Choroid plexus epithelial cell (primary cell): ENCODE data around the gene GMEB1.
"Not testable (repeated sequence)": the region's sequence is repeated elsewhere in the genome, so short reads cannot be mapped to it uniquely, and the experiment has no call there.

Experiments used
- DNase-seq: peaks from one replicate; pipeline ENCODE4 v3.0.0-alpha.2; 2010; ENCODE audit warnings: low read depth
- H3K4me3 ChIP-seq: 2 replicates; pipeline ENCODE4 v1.5.1; 2011; ENCODE audit warnings: low read depth, mild to moderate bottlenecking, control low read depth, low read length, moderate library complexity
- CTCF ChIP-seq: conservative IDR thresholded peaks from 2 replicates; pipeline ENCODE4 v1.5.1; 2011; ENCODE audit warnings: low read depth, mild to moderate bottlenecking, control low read depth, inconsistent platforms, low read length, moderate library complexity

The GMEB1 gene

DNA sequence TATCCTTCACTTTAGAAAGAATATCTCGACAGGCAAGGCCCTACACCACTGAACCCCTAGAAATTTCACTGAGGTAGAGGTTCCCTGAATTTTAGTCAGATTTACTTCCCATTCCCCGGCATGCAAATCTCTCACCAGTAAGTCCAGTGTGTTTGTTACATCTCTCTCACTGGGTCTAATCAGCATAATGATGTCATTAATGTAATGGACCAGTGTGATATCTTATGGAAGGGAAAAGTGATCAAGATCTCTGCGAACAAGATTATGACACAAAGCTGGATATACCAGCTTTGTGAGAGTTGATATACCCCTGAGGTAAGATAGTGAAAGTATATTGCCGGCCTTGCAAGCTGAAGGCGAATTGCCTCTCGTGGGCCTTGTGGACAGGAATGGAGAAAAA lies 12.2 kb upstream of the GMEB1 start:
- DNase-seq, result no peak
- no peak overlapping the region for H3K4me3 ChIP-seq
- TF ChIP-seq CTCF, result no peak

- H3K4me3 ChIP-seq, result no peak overlapping the region
- TF ChIP-seq CTCF, result no peak
- DNase-seq, result no peak
These were observed 4.6 kb upstream of the GMEB1 start for GRCh38 chr1:28663871-28664470.

- DNase-seq, result no peak
- H3K4me3 ChIP-seq, result no peak overlapping the region
- TF ChIP-seq CTCF, result no peak
These were observed 1.8 kb upstream of the GMEB1 start for GRCh38 chr1:28666806-28667205.

DNA sequence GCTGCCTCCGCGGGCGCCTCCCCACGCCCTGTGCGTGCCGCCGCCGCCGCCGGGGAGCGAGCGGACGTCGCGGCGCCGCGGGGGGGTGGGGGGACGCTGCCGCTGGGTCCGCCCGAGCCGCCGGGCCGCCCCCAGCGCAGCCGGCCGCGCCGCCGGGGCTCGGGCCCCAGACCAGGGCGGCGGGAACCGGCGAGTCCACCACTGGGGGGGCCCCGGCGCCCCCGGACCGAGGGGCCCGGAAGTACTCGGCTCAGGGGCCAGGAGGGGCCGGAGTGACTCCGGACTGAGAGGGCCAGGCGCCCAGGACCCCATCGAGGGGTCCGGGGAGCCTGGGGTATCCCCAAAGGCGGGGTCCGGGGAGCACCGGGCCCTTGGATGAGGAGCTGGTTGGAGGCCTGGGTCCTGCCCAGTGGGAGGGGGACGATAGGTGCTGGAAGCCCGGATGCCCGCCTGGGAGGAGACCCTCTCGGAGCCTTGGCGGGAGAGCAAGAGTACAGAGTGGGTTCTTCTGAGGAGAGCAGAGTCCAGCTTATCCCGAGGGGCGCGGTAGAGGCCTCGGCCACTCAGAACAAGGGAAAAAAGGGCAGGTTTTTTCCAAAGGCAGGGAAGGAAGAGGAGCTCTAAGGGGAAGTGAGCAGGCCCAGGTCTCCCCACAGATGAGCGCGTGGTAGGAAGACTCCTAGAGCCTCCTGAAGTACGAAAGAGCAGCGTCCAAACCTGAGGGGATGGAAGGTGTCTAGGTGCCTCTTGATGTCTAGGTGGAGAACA lies 556 bp downstream of the GMEB1 start:
- no peak for TF ChIP-seq CTCF

GRCh38 chr1:28671254-28671780 lies 2.7 kb downstream of the GMEB1 start:
- no peak for TF ChIP-seq CTCF
- no peak overlapping the region for H3K4me3 ChIP-seq
- DNase-seq, result no peak

More for the DNA sequence above, 556 bp downstream of the GMEB1 start:
- peak overlapping the region; percentile 77 for H3K4me3 ChIP-seq
- DNase-seq, result peak; percentile 46

DNA sequence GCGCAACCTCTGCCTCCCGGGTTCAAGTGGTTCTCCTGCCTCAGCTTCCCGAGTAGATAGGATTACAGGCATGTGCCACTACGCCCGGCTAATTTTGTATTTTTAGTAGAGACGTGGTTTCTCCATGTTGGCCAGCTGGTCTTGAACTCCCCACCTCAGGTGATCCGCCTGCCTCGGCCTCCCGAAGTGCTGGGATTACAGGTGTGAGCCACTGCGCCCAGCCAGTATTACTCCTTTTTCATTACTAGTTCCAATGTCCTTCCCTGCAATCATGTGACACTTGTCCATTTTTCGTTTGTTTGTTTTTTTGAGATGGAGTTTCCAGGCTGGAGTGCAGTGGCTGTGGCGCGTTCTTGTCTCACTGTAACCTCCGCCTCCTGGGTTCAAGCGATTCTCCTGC lies 4.4 kb downstream of the GMEB1 start:
- DNase-seq, H3K4me3 ChIP-seq: not testable (repeated sequence)

GRCh38 chr1:28675924-28676257 lies 7.3 kb downstream of the GMEB1 start:
- H3K4me3 ChIP-seq, result no peak overlapping the region

More at GRCh38 chr1:28675924-28676257, 7.3 kb downstream of the GMEB1 start:
- TF ChIP-seq CTCF, result no peak
- DNase-seq, result no peak
